Stimulated activated CD8-positive, alpha-beta memory T cell treated with anti-CD3 and anti-CD28 coated beads, Interleukin-12 subunit alpha, Interleukin-12 subunit beta, amount 100 ng/mL, for 24 hours (primary cell): Measurements from ENCODE around the gene TOPBP1.
"Not testable (repeated sequence)": the region's sequence is repeated elsewhere in the genome, so short reads cannot be mapped to it uniquely, and the experiment has no call there.

Experiments
- DNase-seq: peaks from one replicate; pipeline ENCODE4 v3.0.0-alpha.2; 2020; ENCODE audit errors: extremely low read depth

Gene TOPBP1

DNA sequence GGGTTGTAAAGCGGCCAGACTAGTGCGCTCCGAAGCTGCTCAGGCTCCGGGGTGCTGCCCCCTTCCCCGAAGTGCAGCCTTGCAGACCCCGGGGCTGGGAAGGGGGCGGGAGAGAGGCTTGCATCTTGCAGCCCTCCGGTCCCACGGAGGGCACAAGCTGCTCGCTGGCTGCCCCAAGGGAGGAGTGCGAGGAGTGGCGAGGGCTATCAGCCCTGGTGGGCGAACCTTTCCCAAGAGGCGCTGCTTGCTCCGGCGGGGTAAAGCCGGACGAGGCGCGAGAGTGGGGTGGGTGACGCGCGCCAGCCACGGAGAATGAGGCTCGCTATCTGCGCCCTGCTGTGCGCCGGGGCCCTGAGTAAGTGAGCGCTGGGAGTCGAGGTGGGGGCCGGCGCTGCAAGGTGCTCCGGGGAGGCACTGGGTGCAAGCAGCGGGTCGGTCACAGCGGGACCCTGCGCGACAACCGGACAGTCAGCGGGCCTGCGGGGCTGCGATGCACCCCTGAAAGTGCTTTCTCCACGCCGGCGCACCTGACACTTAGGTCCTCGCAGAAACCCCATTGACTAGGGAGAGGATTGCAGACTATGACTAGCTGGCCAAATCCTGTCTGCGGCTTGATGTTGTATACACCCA is 12.7 kb upstream of the TOPBP1 start:
- no peak for DNase-seq

DNA sequence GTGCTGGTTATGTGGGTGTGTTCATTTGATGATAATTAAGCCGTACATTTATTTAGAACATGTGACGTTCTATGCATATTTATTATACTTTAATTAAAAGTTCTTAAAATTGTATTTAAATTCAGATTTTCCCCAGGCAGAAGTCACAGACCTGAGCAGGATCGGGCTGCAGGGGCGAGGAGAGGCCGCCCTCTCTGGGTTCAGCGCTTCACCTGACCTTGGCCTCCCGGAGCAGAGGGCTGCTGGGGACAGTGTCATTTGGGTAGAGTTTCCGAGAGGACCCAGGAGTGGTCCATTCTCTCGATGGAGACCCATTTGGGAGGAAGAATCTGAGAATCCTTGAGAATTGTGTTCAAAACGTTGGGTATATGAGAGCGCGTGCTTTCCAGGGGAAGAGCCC is 12.0 kb upstream of the TOPBP1 start:
- no peak for DNase-seq

DNA sequence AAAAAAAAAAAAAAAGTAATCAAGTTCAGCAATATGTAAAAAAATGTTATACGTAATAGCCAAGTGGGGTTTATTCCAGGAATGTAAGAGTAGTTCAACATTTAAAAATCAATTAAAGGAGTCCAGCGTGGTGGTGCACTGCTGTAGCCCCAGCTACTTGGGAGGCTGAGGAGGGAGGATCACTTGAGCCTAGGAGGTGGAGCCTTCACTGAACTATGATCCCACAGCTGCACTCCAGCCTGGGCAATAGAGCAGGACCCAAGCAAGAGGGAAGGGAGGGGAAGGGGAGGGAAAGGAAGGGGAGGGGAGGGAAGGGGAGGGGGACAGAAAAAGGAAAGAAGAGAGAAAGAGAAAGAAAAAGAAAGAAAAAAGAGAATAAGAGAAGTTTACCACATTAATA is 10.7 kb upstream of the TOPBP1 start:
- no peak for DNase-seq

DNA sequence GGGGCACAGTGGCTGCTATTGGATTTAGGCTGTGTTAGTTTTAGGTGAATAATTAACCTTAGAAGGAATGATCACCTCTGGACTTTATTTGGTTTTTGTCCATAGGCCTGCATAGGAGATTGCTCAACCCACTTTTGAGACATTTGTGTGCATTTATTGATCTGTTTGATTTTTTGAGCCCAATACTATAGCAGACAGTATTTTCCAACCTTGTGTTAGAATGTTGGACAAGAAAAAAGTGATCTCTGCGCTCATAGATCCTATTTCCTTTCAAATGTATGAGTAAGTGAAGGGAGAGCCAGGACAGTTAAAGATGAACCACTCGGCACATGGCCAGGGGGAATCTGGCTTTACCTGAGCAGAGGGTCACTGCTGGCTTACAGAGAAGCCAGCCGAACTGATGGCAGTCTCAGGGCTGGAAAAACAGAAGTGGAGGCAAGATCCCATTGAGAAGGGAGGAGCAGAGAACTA is 8.8 kb upstream of the TOPBP1 start:
- no peak for DNase-seq

DNA sequence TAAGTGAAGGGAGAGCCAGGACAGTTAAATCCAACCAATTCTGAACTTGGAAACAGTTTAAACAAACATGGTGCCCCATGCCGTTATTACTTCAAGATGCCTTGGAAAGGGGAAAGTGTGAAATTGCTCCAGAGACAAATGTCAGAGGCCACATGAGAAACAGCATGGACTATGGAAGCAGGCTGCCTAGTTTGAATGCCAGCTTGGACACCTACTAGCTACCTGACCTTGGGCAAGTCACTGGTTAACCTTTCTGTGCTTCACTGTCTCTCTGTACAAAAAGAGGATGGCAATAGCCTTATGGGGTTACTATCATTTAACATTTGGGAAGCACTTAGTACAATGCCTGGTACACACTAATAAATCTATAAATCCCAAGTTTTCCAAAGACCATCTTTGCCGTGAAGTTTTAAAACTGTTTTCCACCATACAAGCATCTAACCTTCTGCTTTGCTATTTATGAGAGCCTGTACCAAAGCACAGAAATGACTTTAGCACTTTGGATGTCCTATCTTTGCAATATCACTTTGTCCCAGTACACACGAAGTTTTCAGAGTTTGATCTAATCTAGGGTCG is 8.3 kb upstream of the TOPBP1 start:
- DNase-seq, result no peak

DNA sequence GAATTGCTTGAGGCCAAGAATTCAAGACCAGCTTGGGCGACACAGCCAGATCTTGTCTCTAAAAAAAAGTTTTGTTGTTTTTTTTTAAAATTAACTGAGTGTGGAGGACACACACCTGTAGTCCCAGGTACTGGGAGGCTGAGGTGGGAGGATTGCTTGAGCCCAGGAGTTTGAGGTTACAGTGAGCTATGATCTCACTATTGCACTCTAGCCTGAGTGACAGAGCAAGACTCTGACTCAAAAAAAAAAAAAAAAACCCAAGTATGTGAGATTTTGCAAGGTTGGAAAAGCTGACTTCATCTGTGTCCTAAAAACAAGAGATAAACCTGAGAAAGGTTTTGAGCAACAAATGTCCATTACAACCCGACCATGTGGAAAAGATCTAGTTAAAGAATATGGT is 5.4 kb upstream of the TOPBP1 start:
- no peak for DNase-seq

DNA sequence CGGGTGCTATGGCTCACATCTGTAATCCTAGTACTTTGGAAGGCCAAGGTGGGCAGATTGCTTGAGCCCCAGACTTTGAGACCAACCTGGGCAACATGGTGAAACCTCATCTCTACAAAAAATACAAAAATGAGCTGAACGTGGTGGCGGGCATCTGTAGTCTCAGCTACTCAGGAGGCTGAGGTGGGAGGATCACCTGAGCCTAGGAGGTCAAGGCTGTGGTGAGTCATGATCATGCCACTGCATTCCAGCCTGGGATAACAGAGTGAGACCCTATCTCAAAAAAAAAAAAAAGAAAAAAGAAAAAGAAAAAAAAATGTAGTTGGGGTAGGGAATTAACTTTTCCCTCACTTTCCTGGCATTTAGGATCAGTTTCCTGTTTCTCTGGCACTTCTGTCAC is 3.4 kb upstream of the TOPBP1 start:
- not testable (repeated sequence) for DNase-seq

DNA sequence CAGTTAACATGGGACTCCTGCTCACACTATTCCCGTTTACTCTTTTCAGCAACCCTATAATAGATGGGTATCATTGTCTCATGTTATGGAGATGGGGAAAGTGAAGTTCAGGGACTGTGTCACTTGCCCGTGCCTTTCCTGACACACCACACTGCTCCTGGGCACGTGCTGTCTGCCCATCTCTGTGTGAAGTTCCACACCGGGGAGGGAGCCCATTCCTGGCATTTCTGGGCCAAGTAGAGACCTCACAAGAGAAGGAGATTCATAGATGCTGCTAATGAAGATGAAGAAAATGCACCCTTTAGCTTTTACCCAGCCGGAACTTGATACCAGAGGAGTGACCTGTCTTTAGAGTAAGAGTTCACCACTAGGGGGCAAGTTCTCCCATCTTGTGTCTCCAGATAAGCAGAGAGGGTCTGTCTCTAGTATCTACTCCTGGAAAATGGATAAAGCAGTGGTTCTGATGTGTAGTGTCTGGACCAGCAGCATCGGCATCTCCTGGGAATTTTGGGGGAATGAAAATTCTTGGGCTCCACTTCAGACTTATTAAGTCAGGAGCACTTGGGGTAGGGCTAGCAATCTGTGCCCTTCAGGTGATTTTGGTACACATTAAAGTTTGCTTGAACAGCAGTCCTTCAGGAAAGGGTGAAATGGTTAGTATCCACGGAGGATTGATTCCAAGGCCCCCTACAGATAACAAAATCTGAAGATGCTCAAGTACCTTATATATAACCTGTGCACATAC is 2.0 kb upstream of the TOPBP1 start:
- DNase-seq, result no peak

DNA sequence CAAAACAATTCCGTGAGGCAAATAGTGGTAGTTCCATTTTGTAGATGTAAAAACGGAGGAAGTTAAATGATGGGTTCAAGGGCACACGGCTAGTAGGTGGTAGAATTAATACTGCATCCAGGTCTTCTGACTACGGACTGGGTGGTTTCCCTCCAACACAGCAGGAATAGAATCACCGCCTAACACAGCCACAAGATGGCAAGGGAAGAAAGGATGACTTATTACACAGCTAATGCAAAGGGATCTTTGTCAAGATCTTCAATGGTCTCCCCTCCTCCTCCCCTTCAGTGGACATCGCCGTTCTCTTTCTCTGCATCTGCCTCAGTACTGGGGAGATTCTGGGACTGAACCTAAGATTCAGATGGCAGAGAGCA is 524 bp upstream of the TOPBP1 start:
- DNase-seq, result no peak

DNA sequence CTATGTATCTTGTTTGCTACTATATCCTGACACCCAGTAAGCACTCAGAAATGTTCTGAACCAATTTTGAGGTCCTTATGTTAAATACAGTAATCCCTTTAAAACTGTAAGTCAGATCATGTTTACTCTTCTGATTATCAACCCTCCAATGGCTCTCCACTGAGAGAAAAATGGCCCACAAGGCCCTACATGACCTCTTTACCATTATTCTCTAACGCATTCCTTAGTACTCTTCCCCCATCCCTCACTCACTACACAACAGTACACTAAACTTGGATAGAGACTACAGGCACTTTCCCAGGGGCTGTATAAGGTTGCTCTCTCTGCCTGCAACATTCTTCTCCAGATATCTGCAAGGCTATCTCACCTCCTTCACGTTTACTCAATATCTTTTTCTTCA is 1.9 kb downstream of the TOPBP1 start:
- no peak for DNase-seq

DNA sequence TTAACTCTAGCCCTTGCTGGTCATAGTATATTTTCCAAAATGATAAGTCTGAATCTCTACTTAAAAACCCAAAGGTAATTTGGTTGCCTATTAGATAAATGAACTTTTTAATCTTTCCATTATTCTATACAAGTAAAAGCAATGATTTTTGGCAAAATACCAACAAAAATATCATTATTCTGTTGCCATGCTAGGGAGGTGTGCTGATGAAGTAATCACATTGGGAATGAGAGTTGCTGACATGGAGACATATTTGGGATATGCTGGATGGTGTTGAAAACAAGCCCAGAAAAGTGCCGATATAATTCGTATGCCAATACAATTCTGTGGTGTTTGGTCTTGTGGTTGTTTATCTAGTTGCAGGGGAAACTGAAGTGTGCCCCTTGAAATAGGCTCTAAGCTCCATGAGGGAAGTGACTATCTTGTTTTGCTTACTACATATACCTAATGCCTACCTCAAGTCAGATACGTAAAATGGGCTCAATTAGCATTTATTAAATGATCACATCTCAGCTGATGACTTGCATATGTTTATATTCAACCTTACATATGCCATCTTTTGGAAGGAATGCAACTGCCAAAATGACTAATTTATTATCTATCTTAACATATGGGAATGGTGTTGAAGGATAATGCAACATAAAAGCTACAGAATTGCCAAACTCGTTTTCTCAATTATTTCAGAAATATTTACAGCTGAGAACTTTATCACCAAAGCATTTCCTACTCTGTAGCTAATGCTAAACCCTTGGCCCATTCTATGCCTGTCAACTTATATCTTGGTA is 5.8 kb downstream of the TOPBP1 start:
- no peak for DNase-seq

GRCh38 chr3:133649486-133650068 is 12.2 kb downstream of the TOPBP1 start:
- no peak for DNase-seq

GRCh38 chr3:133644768-133645167 is 17.0 kb downstream of the TOPBP1 start:
- DNase-seq, result no peak

DNA sequence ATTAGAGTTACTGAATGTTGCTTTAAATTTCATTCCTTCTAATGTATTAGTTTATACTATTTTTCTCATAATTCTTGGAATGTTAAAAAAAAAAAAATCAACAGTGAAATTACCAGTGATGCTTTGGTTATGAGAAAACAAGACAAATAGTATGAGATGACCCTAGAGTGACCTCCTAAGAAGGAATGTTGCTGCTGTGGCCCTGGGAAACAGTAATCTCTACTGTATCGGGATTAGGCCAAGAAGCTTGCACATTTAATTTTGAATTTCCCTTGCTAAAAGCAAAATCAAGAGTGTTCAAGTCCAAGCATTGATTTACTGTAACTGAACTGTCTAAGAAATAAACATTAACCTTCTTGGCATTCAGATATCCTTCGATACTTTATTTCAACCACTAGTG is 18.1 kb downstream of the TOPBP1 start:
- no peak for DNase-seq

DNA sequence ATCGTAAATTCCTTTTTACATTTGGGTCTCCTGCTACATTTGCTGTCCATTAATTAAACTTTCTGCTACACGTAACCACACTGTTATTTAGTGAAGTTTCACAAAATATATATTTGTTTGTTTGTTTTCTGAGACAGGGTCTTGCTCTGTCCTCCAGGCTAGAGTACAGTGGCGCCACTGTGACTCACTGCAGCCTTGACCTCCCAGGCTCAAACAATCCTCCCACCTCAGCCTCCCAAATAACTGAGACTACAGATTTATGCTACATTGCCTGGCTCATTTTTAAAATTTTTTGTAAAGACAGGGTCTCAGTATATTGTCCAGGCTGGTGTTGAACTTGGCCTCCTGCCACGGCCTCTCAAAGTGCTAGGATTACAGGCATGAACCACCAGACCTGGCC is 20.5 kb downstream of the TOPBP1 start:
- DNase-seq, result no peak

- DNase-seq, result no peak
Measured at GRCh38 chr3:133633439-133633838, 28.3 kb downstream of the TOPBP1 start.

DNA sequence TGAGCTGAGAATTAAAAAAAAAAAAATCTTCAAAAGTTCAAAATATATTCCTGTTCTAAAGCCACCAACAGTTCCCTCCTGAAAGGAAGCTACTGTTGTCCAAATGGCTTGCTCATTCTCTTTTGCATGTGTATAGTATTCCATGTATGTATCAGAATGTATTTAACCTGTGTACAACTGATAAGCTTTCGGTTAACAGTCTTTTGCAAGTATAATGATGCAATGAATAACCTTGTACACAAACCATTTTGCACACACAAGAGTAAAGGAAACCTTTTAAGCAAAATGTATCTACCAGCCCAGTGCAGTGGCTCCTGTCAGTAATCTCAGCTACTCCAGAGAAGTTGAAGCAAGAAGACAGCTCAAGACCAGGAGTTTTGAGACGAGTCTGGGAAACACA is 32.6 kb downstream of the TOPBP1 start:
- DNase-seq, result no peak

- no peak for DNase-seq
Measured at GRCh38 chr3:133627789-133628188, 34.0 kb downstream of the TOPBP1 start.

- DNase-seq, result no peak
Measured at GRCh38 chr3:133620066-133620784, 41.5 kb downstream of the TOPBP1 start.

DNA sequence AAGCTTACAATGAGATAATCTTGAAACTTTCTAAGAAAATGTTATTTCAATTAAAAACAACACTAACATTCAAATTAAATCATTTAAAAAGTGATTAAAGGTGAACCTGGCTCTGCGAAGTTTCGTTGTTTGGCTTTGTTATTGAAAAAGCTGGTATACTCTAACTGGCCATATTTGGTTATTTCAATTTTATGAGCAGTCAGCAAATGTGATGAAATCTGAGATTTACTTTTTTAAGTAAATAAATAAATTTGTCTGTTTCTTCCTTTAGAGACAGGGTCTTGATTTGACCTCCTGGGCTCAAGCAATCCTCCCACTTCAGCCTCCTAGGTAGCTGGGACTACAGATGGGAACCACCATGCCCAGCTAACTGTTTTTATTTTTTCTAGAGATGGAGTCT is 50.2 kb downstream of the TOPBP1 start:
- DNase-seq, result no peak

GRCh38 chr3:133610031-133610430 is 51.7 kb downstream of the TOPBP1 start:
- DNase-seq, result no peak

GRCh38 chr3:133608388-133608787 is 53.4 kb downstream of the TOPBP1 start:
- no peak for DNase-seq
